HFF-Myc (cell line): Measurements from ENCODE around the gene DOCK9.

Experiments
- DNase-seq: peaks from one replicate; pipeline ENCODE4 v3.0.0-alpha.2; 2011; ENCODE audit warnings: low read depth; ENCODE audit errors: extremely low read depth
- H3K4me3 ChIP-seq: replicated peaks from 2 replicates; pipeline ENCODE4 v1.5.1; 2011; ENCODE audit warnings: low read depth, mild to moderate bottlenecking, control low read depth, low read length
- CTCF ChIP-seq: IDR thresholded peaks from 2 replicates; pipeline ENCODE4 v1.5.1; 2012; ENCODE audit warnings: mild to moderate bottlenecking, low read depth, low read length, control low read depth; ENCODE audit errors: missing control alignments

The DOCK9 gene

GRCh38 chr13:98879957-98880356 is 97.9 kb downstream of the DOCK9 start:
- no peak for DNase-seq
- TF ChIP-seq CTCF, result no peak

GRCh38 chr13:98879127-98879520 is 98.7 kb downstream of the DOCK9 start:
- DNase-seq, result no peak
- H3K4me3 ChIP-seq, result no peak overlapping the region
- TF ChIP-seq CTCF, result no peak

More at GRCh38 chr13:98879957-98880356, 97.9 kb downstream of the DOCK9 start:
- no peak overlapping the region for H3K4me3 ChIP-seq

- DNase-seq, result no peak
- H3K4me3 ChIP-seq, result no peak overlapping the region
- TF ChIP-seq CTCF, result no peak
Measured at GRCh38 chr13:98878486-98879126, 99.3 kb downstream of the DOCK9 start.

- no peak for DNase-seq
- TF ChIP-seq CTCF, result no peak
- no peak overlapping the region for H3K4me3 ChIP-seq
Measured at GRCh38 chr13:98877936-98878335, 99.9 kb downstream of the DOCK9 start.

- H3K4me3 ChIP-seq, result no peak overlapping the region
- TF ChIP-seq CTCF, result no peak
- no peak for DNase-seq
Measured at GRCh38 chr13:98877466-98877865, 100.4 kb downstream of the DOCK9 start.

GRCh38 chr13:98875146-98875729 is 102.6 kb downstream of the DOCK9 start:
- TF ChIP-seq CTCF, result no peak

GRCh38 chr13:98874029-98874397 is 103.9 kb downstream of the DOCK9 start:
- no peak overlapping the region for H3K4me3 ChIP-seq
- DNase-seq, result no peak
- no peak for TF ChIP-seq CTCF

More at GRCh38 chr13:98875146-98875729, 102.6 kb downstream of the DOCK9 start:
- no peak overlapping the region for H3K4me3 ChIP-seq
- no peak for DNase-seq
